WERI-Rb-1 (cell line): Measurements from ENCODE around the gene TTC27.

ENCODE experiments used
- DNase-seq: peaks from one replicate; pipeline ENCODE4 v3.0.0-alpha.2; 2020
- H3K27ac ChIP-seq: fragments of 250-450 bp; sonication (Bioruptor Pico); 2 replicates; pipeline ENCODE4 v1.5.1; 2020; ENCODE audit warnings: mild to moderate bottlenecking, moderate library complexity
- H3K27me3 ChIP-seq: fragments of 250-450 bp; sonication (Bioruptor Pico); 2 replicates; pipeline ENCODE4 v1.5.1; 2021; ENCODE audit warnings: mild to moderate bottlenecking, low read depth, moderate library complexity; ENCODE audit not compliant: insufficient read depth, severe bottlenecking
- H3K36me3 ChIP-seq: fragments of 250-450 bp; sonication (Bioruptor Pico); 2 replicates; pipeline ENCODE4 v1.5.1; 2020; ENCODE audit warnings: mild to moderate bottlenecking, moderate library complexity
- H3K4me3 ChIP-seq: 2 replicates; pipeline ENCODE4 v1.5.1; 2011; ENCODE audit warnings: low read depth, mild to moderate bottlenecking, control low read depth, low read length
- H3K9me3 ChIP-seq: fragments of 250-450 bp; sonication (Bioruptor Pico); 2 replicates; pipeline ENCODE4 v1.5.1; 2021; ENCODE audit warnings: mild to moderate bottlenecking, moderate library complexity; ENCODE audit not compliant: severe bottlenecking
- CTCF ChIP-seq: IDR thresholded peaks from 2 replicates; pipeline ENCODE4 v1.5.1; 2011; ENCODE audit warnings: low read depth, mild to moderate bottlenecking, control low read depth, inconsistent platforms, low read length

Gene TTC27

GRCh38 chr2:32760628-32761027 is 132.8 kb downstream of the TTC27 start:
- no peaks in the 10 kb centered on the region for H3K27me3 ChIP-seq
- H3K27ac ChIP-seq: peak overlapping the region; percentile 61
- DNase-seq: peak; percentile 65
- no peak for TF ChIP-seq CTCF
- no peaks in the 10 kb centered on the region for H3K9me3 ChIP-seq
- H3K4me3 ChIP-seq: peak overlapping the region; percentile 26
- H3K36me3 ChIP-seq: no peaks in the 10 kb centered on the region

- no peak for DNase-seq
- no peak for TF ChIP-seq CTCF
- H3K27ac ChIP-seq: no peak overlapping the region
- no peaks in the 10 kb centered on the region; the same call in 1 of the 2 replicates for H3K36me3 ChIP-seq
- H3K4me3 ChIP-seq: no peak overlapping the region
- no peaks in the 10 kb centered on the region for H3K27me3 ChIP-seq
- no peaks in the 10 kb centered on the region for H3K9me3 ChIP-seq
These were observed 140.7 kb downstream of the TTC27 start for GRCh38 chr2:32768387-32769174.

- Histone ChIP-seq H3K9me3 (no peaks in the 10 kb centered on the region), H3K4me3 (no peak overlapping the region), H3K27ac (no peak overlapping the region), H3K27me3 (no peaks in the 10 kb centered on the region), H3K36me3 (no peaks in the 10 kb centered on the region; the same call in 1 of the 2 replicates)
- TF ChIP-seq CTCF: no peak
- no peak for DNase-seq
These were observed 142.5 kb downstream of the TTC27 start for GRCh38 chr2:32770360-32770759.

- no peak overlapping the region for H3K4me3 ChIP-seq
- H3K27me3 ChIP-seq: no peaks in the 10 kb centered on the region
- H3K36me3 ChIP-seq: no peaks in the 10 kb centered on the region; the same call in 1 of the 2 replicates
- H3K27ac ChIP-seq: no peak overlapping the region
- DNase-seq: peak; percentile 39
- peak; percentile 50; the same call in 1 of the 2 replicates for TF ChIP-seq CTCF
- H3K9me3 ChIP-seq: no peaks in the 10 kb centered on the region
These were observed 145.0 kb downstream of the TTC27 start for GRCh38 chr2:32772638-32773447.

GRCh38 chr2:32773448-32773808 is 145.6 kb downstream of the TTC27 start:
- TF ChIP-seq CTCF: no peak
- no peak for DNase-seq
- Histone ChIP-seq H3K9me3 (no peaks in the 10 kb centered on the region), H3K27ac (no peak overlapping the region), H3K27me3 (no peaks in the 10 kb centered on the region), H3K36me3 (no peaks in the 10 kb centered on the region; the same call in 1 of the 2 replicates), H3K4me3 (no peak overlapping the region)
